HEK293 (cell line): Measurements from ENCODE around the gene SYT15B.
"Not testable (repeated sequence)": the region's sequence is repeated elsewhere in the genome, so short reads cannot be mapped to it uniquely, and the experiment has no call there.

ENCODE experiments used
- CTCF ChIP-seq: fragments of 450-650 bp; formaldehyde crosslinking; IDR thresholded peaks from 2 replicates; pipeline ENCODE4 v1.5.1; 2016; ENCODE audit warnings: missing biosample characterization, missing genetic modification characterization
- PBX3 ChIP-seq: sonication (generic); formaldehyde crosslinking; IDR thresholded peaks from 2 replicates; pipeline ENCODE4 v1.8.1; 2022; ENCODE audit warnings: mild to moderate bottlenecking, moderate library complexity, missing genetic modification reagents
- REST ChIP-seq: fragments of 450-650 bp; formaldehyde crosslinking; IDR thresholded peaks from 2 replicates; pipeline ENCODE4 v1.5.1; 2016; ENCODE audit warnings: missing biosample characterization, missing genetic modification characterization
- ZBTB11 ChIP-seq: fragments of 450-650 bp; formaldehyde crosslinking; conservative IDR thresholded peaks from 2 replicates; pipeline ENCODE4 v1.5.1; 2016; ENCODE audit warnings: low read depth, missing biosample characterization, missing genetic modification characterization
- ZNF121 ChIP-seq: fragments of 450-650 bp; formaldehyde crosslinking; IDR thresholded peaks from 2 replicates; pipeline ENCODE4 v1.5.1; 2016; ENCODE audit warnings: missing biosample characterization, missing genetic modification characterization
- ZNF138 ChIP-seq: fragments of 450-650 bp; formaldehyde crosslinking; IDR thresholded peaks from 2 replicates; pipeline ENCODE4 v1.5.1; 2016; ENCODE audit warnings: missing biosample characterization, missing genetic modification characterization, borderline replicate concordance
- ZNF19 ChIP-seq: fragments of 450-650 bp; formaldehyde crosslinking; IDR thresholded peaks from 2 replicates; pipeline ENCODE4; 2016; ENCODE audit warnings: missing biosample characterization, missing genetic modification characterization, low read depth
- ZNF366 ChIP-seq: fragments of 450-650 bp; formaldehyde crosslinking; conservative IDR thresholded peaks from 2 replicates; pipeline ENCODE4 v1.5.1; 2016; ENCODE audit warnings: missing biosample characterization, missing genetic modification characterization
- ZNF777 ChIP-seq: fragments of 450-650 bp; formaldehyde crosslinking; IDR thresholded peaks from 2 replicates; pipeline ENCODE4 v1.5.1; 2017; ENCODE audit warnings: missing biosample characterization, missing genetic modification characterization, borderline replicate concordance

- not testable (repeated sequence) for TF ChIP-seq CTCF (tag by site-specific recombination); ZNF777 (tag by site-specific recombination); REST (tag by site-specific recombination); PBX3 (CRISPR knock-in tag); ZNF138 (tag by site-specific recombination); ZNF121 (tag by site-specific recombination); ZNF19 (tag by site-specific recombination); ZBTB11 (tag by site-specific recombination); ZNF366 (tag by site-specific recombination)
Observed at GRCh38 chr10:47746780-47747376, 16.5 kb downstream of the SYT15B start.
